ENCODE results near the gene JAKMIP3.

DNA sequence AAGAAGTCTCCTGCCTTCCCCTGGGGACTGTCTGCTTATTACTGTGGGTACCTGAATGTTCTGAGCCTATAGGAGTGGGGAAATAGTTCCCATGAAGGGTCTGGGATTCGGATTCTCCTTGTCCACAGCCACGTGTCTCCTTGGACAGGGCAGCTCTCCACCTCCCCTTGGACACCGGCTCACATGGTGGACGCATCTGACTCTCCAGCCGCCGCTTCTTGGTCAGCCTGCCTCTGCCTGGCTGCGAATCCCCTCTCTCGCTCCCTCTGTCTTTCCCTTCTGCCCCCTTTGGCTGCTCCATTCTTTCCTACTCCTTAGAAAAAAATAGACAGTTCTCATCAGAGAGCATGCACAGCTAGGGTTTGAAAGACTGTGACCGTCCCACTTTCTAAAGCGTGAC is 46.9 kb downstream of the JAKMIP3 start:
- TF ChIP-seq EZH2 (IDR thresholded peaks at IDR 0.05; ENCODE audit: low read depth), result no peak
- TF ChIP-seq, protein P1, sequence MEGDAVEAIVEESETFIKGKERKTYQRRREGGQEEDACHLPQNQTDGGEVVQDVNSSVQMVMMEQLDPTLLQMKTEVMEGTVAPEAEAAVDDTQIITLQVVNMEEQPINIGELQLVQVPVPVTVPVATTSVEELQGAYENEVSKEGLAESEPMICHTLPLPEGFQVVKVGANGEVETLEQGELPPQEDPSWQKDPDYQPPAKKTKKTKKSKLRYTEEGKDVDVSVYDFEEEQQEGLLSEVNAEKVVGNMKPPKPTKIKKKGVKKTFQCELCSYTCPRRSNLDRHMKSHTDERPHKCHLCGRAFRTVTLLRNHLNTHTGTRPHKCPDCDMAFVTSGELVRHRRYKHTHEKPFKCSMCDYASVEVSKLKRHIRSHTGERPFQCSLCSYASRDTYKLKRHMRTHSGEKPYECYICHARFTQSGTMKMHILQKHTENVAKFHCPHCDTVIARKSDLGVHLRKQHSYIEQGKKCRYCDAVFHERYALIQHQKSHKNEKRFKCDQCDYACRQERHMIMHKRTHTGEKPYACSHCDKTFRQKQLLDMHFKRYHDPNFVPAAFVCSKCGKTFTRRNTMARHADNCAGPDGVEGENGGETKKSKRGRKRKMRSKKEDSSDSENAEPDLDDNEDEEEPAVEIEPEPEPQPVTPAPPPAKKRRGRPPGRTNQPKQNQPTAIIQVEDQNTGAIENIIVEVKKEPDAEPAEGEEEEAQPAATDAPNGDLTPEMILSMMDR (conservative IDR thresholded peaks at IDR 0.05), result no peak
